Measurements from ENCODE around the gene PPP4R4. TPM values are rescaled to one million over a fixed set of nuclear protein-coding genes. Genes with fewer than 3 reads are reported as not detected.

PPP4R4 gene
- total and polyA plus RNA-seq, 8 donors: 0.43 to 3.7 (median 0.62) TPM

DNA sequence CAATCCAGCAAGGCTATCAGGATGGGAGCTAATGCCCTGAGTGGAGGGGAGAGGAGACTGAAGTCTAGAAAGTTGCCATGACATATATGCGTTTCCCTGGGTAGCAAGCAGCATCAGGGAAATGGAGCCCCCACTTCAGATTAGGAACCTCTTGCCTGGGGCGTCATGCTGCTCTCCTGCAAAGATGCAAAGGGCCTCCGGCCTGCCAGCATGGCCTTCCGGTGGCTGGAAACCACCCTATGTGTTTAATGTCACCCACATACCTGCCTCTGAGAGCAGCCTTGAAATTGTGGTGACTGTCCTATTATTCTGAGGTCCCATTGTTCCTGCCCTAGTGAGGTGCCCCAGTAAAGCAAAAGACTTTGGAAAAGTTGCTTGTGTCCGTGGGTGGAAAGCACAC lies 34.7 kb upstream of the PPP4R4 start:
- H3K9me3 ChIP-seq: peaks cover 0 to 7% of the 10 kb centered on the region in 2 donors
- H3K36me3 ChIP-seq: no peaks in the 10 kb centered on the region
- H3K27me3 ChIP-seq: no peaks in the 10 kb centered on the region
- no peak overlapping the region for H3K4me3 ChIP-seq
- DNase-seq (no peak), ATAC-seq (no peak)
- H3K4me1 ChIP-seq: peaks cover 0 to 3% of the 10 kb centered on the region in 2 donors
- intact Hi-C loops (cut with DNase I): loop anchor here (5.0 to 10.0 kb wide), 2 partner anchors 95 to 107 kb away; no protein-coding TSS in a partner anchor
- no peak overlapping the region for H3K27ac ChIP-seq
- no peak for TF ChIP-seq CTCF (IDR thresholded peaks at IDR 0.05)

DNA sequence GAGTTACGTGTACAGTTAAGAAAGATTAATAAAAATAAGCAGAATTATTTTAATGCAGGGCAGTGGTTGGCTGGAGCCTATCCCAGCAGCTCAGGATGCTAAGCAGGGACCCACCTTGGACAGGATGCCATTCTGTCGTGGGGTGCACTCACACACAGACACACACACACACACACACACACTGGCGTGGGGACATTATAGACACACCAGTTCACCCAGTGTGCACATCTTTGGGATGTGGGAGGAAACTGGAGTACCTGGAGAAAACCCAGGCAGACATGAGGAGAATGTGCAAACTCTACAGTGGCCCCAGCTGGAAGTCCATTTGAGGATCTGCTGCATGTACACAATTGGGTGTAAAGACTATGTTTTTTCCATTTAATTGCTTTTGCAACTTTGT lies 31.9 kb upstream of the PPP4R4 start:
- DNase-seq (no peak), ATAC-seq (no peak)
- H3K9me3 ChIP-seq: no peaks in the 10 kb centered on the region
- no peak for TF ChIP-seq CTCF (IDR thresholded peaks at IDR 0.05)
- intact Hi-C loops (cut with DNase I): no loop called here
- no peak overlapping the region for H3K27ac ChIP-seq
- no peak overlapping the region for H3K4me3 ChIP-seq
- no peaks in the 10 kb centered on the region for H3K27me3 ChIP-seq
- peaks cover 0 to 10% of the 10 kb centered on the region in 2 donors for H3K4me1 ChIP-seq
- H3K36me3 ChIP-seq: no peaks in the 10 kb centered on the region

GRCh38 chr14:94142836-94143235 lies 31.3 kb upstream of the PPP4R4 start:
- no peak for TF ChIP-seq CTCF (IDR thresholded peaks at IDR 0.05)
- Histone ChIP-seq H3K9me3 (no peaks in the 10 kb centered on the region), H3K36me3 (no peaks in the 10 kb centered on the region), H3K27ac (no peak overlapping the region), H3K4me1 (peaks cover 0 to 10% of the 10 kb centered on the region in 2 donors), H3K4me3 (no peak overlapping the region), H3K27me3 (no peaks in the 10 kb centered on the region)
- DNase-seq (no peak), ATAC-seq (no peak)
- intact Hi-C loops (cut with DNase I): no loop called here

DNA sequence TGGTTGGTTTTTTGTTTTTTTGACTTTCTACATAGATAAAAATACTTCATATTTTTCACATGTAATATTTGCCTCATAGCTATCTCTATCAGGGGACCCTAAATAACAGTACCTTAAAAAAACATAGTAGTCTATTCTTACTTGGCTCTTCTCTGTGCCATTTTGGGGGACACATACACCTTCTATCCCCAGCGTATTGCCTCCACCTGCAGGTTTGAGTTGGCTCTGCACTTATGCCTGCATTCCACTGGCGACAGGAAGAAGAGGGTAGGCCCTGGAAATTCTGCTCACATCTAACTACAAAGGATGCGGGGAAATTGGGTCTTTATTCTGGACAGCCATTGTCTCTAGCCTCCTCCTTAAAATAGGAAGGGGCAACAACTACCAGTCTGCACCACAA lies 30.9 kb upstream of the PPP4R4 start:
- Histone ChIP-seq H3K4me1 (peaks cover 0 to 10% of the 10 kb centered on the region in 2 donors), H3K27me3 (no peaks in the 10 kb centered on the region), H3K36me3 (no peaks in the 10 kb centered on the region), H3K4me3 (no peak overlapping the region), H3K27ac (no peak overlapping the region), H3K9me3 (no peaks in the 10 kb centered on the region)
- no peak for ATAC-seq
- TF ChIP-seq CTCF (IDR thresholded peaks at IDR 0.05): no peak
- intact Hi-C loops (cut with DNase I): no loop called here
- DNase-seq: no peak

GRCh38 chr14:94143711-94144110 lies 30.4 kb upstream of the PPP4R4 start:
- ATAC-seq (no peak), DNase-seq (no peak)
- Histone ChIP-seq H3K36me3 (no peaks in the 10 kb centered on the region), H3K27ac (no peak overlapping the region), H3K4me1 (peaks cover 0 to 8% of the 10 kb centered on the region in 2 donors), H3K27me3 (no peaks in the 10 kb centered on the region), H3K4me3 (no peak overlapping the region), H3K9me3 (no peaks in the 10 kb centered on the region)
- intact Hi-C loops (cut with DNase I): no loop called here
- TF ChIP-seq CTCF (IDR thresholded peaks at IDR 0.05): no peak
